Parathyroid adenoma (tissue), 2 donors: Measurements from ENCODE around the gene PPRC1.

ENCODE experiments used
- H2AFZ ChIP-seq: fragments of 300-600 bp; sonication (generic); one replicate; pipeline ENCODE4 v1.7.0; 2017; ENCODE audit warnings: antibody characterized with exemption, mild to moderate bottlenecking
- H3K27ac ChIP-seq: fragments of 300-600 bp; sonication (generic); one replicate; pipeline ENCODE4 v1.7.0; 2017
- H3K27me3 ChIP-seq: fragments of 300-600 bp; sonication (generic); one replicate; pipeline ENCODE4 v1.7.0; 2017; ENCODE audit warnings: low read length; ENCODE audit not compliant: control insufficient read depth, insufficient read depth
- H3K36me3 ChIP-seq: fragments of 300-600 bp; sonication (generic); one replicate; pipeline ENCODE4 v1.7.0; 2017; ENCODE audit warnings: low read length; ENCODE audit not compliant: control insufficient read depth, insufficient read depth
- H3K4me1 ChIP-seq: fragments of 300-600 bp; sonication (generic); one replicate; pipeline ENCODE4 v1.7.0; 2017; ENCODE audit warnings: control low read depth
- H3K4me2 ChIP-seq: fragments of 300-600 bp; sonication (generic); one replicate; pipeline ENCODE4 v1.7.0; 2017; ENCODE audit warnings: low read length
- H3K4me3 ChIP-seq: fragments of 300-600 bp; sonication (generic); one replicate; pipeline ENCODE4 v1.7.0; 2017; ENCODE audit warnings: low read depth, low read length
- H3K79me2 ChIP-seq: fragments of 300-600 bp; sonication (generic); one replicate; pipeline ENCODE4 v1.7.0; 2017; ENCODE audit warnings: control low read depth
- H3K9ac ChIP-seq: fragments of 300-600 bp; sonication (generic); one replicate; pipeline ENCODE4 v1.7.0; 2017; ENCODE audit warnings: mild to moderate bottlenecking
- H3K9me3 ChIP-seq: fragments of 300-600 bp; sonication (generic); one replicate; pipeline ENCODE4 v1.7.0; 2017; ENCODE audit warnings: low read length; ENCODE audit not compliant: control insufficient read depth
- CTCF ChIP-seq: fragments of 300-600 bp; sonication (generic); IDR thresholded peaks from one replicate; pipeline ENCODE4 v1.7.0; 2017; ENCODE audit warnings: antibody characterized with exemption, mild to moderate bottlenecking
- donor health status: primary hyperparathyroidism.

Gene PPRC1

GRCh38 chr10:102154466-102155116 is 21.8 kb downstream of the PPRC1 start:
- no peak overlapping the region for H3K4me3 ChIP-seq
- TF ChIP-seq CTCF: no peak
- H3K9ac ChIP-seq: no peak overlapping the region
- no peaks in the 10 kb centered on the region for H3K9me3 ChIP-seq
- H2AFZ ChIP-seq: no peak overlapping the region
- no peaks in the 10 kb centered on the region for H3K27me3 ChIP-seq
- H3K36me3 ChIP-seq: no peaks in the 10 kb centered on the region
- H3K27ac ChIP-seq: no peak overlapping the region
- peaks cover 39% of the 10 kb centered on the region for H3K79me2 ChIP-seq
- no peak overlapping the region for H3K4me2 ChIP-seq
- peaks cover 6% of the 10 kb centered on the region for H3K4me1 ChIP-seq

GRCh38 chr10:102157224-102157623 is 24.4 kb downstream of the PPRC1 start:
- Histone ChIP-seq H3K9ac (no peak overlapping the region), H3K4me2 (no peak overlapping the region), H3K4me3 (no peak overlapping the region), H2AFZ (no peak overlapping the region), H3K79me2 (peaks cover 39% of the 10 kb centered on the region), H3K27ac (no peak overlapping the region), H3K9me3 (no peaks in the 10 kb centered on the region), H3K4me1 (peaks cover 6% of the 10 kb centered on the region), H3K27me3 (no peaks in the 10 kb centered on the region), H3K36me3 (no peaks in the 10 kb centered on the region)
- no peak for TF ChIP-seq CTCF

GRCh38 chr10:102159051-102159597 is 26.3 kb downstream of the PPRC1 start:
- no peak overlapping the region for H2AFZ ChIP-seq
- H3K27me3 ChIP-seq: no peaks in the 10 kb centered on the region
- no peaks in the 10 kb centered on the region for H3K36me3 ChIP-seq
- H3K27ac ChIP-seq: no peak overlapping the region
- TF ChIP-seq CTCF: no peak
- H3K4me3 ChIP-seq: no peak overlapping the region
- H3K9me3 ChIP-seq: no peaks in the 10 kb centered on the region
- no peaks in the 10 kb centered on the region for H3K4me1 ChIP-seq
- peaks cover 31% of the 10 kb centered on the region for H3K79me2 ChIP-seq
- no peak overlapping the region for H3K9ac ChIP-seq
- H3K4me2 ChIP-seq: no peak overlapping the region

GRCh38 chr10:102159831-102160230 is 27.0 kb downstream of the PPRC1 start:
- no peak overlapping the region for H3K27ac ChIP-seq
- H3K9ac ChIP-seq: no peak overlapping the region
- no peaks in the 10 kb centered on the region for H3K27me3 ChIP-seq
- TF ChIP-seq CTCF: no peak
- H3K9me3 ChIP-seq: no peaks in the 10 kb centered on the region
- no peak overlapping the region for H3K4me2 ChIP-seq
- peaks cover 28% of the 10 kb centered on the region for H3K79me2 ChIP-seq
- H3K4me1 ChIP-seq: no peaks in the 10 kb centered on the region
- no peaks in the 10 kb centered on the region for H3K36me3 ChIP-seq
- H3K4me3 ChIP-seq: no peak overlapping the region
- no peak overlapping the region for H2AFZ ChIP-seq
